ENCODE data around the gene LY9.
A peak's percentile ranks its signal among the peaks of the same experiment; 100 is the strongest.

LY9 gene, protein sequence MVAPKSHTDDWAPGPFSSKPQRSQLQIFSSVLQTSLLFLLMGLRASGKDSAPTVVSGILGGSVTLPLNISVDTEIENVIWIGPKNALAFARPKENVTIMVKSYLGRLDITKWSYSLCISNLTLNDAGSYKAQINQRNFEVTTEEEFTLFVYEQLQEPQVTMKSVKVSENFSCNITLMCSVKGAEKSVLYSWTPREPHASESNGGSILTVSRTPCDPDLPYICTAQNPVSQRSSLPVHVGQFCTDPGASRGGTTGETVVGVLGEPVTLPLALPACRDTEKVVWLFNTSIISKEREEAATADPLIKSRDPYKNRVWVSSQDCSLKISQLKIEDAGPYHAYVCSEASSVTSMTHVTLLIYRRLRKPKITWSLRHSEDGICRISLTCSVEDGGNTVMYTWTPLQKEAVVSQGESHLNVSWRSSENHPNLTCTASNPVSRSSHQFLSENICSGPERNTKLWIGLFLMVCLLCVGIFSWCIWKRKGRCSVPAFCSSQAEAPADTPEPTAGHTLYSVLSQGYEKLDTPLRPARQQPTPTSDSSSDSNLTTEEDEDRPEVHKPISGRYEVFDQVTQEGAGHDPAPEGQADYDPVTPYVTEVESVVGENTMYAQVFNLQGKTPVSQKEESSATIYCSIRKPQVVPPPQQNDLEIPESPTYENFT

DNA sequence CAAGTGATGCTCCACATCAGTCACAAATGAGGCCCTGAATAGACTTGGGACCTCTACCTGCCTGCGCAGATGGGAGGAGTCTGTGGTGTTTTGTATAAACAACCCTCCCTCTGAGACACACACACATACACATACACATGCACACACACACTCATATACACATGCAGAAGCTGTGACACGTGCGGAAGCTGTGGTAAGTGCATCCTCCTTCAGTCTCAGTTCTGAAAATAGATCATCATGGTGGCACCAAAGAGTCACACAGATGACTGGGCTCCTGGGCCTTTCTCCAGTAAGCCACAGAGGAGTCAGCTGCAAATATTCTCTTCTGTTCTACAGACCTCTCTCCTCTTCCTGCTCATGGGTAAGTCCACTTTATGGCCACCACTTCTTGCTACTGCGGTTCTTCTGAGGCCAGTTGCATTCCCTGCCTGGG, at the start of gene LY9:
TSS of gene LY9 (plus strand) at position 224 of the 433 bp plus-strand sequence. CDS start at position 238, 14 bp downstream.
- peak; percentile 82 for DNase-seq

DNA sequence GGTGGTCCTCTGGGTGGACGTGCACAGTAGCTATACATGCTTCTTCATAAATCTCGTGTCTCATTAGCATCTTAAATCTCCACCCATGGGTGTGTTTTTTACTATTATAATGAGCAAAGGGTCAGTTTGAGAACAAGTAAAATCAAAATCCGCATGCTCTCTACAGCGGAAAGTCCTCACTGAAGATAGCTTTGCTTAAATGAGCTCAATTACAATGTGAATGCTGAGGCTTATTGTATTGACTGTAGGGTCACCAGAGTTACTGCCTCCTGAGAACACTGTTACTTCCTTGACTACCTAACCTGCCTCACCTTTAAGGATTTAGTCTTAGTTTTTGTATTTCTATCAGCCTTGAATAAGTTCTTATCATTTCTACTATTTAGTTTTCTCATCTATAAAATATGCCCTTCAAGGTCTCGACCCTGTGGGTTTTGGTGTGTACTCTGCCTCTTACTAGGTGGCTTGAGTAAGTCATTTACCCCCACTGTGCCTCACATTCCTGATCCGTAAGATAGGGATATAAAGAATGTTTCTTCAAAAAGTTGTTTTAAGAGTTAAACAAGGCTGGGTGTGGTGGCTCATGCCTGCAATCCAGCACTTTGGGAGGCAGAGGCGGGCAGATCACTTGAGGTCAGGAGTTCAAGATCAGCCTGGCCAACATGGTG, 49.0 kb upstream of the LY9 start:
- DNase-seq = no peak

DNA sequence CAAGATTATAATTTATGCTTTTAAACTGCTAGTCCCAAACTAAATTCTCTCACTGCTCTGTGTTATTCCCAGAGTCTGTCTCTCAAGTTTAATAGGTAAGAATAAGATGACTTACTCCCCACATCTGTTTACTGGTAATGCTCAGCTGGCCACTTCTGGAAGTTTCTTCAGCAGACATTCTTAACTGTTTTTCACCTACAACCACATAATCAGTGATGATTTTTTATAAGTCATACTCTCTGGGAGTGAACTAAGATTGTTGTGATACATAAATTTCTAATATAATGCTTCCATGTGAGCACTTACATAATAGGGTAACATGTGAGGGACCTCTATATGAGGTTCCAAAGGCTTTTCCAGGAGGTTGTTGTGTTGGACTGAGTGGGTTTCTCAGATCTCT, 48.3 kb upstream of the LY9 start:
- DNase-seq = no peak

DNA sequence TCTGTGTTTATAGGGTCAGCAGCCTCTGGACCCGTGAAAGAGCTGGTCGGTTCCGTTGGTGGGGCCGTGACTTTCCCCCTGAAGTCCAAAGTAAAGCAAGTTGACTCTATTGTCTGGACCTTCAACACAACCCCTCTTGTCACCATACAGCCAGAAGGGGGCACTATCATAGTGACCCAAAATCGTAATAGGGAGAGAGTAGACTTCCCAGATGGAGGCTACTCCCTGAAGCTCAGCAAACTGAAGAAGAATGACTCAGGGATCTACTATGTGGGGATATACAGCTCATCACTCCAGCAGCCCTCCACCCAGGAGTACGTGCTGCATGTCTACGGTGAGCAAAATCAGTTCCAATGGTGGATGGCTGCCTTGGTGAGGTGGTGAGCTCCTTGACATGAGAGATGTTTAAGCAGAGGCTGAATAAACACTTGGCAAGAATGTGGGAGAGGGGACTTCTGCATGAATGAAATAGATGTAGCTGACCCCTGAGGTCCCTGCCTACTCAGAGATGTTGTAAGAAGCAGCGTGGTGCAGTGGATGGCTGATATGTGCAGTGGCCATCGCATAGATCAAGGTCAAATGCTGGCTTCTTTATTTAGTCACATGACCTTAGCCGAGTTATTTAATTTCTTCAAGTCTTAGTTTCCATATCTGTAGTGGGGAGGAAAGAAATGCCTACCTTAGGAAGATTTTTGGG, 47.6 kb upstream of the LY9 start:
- no peak for DNase-seq

DNA sequence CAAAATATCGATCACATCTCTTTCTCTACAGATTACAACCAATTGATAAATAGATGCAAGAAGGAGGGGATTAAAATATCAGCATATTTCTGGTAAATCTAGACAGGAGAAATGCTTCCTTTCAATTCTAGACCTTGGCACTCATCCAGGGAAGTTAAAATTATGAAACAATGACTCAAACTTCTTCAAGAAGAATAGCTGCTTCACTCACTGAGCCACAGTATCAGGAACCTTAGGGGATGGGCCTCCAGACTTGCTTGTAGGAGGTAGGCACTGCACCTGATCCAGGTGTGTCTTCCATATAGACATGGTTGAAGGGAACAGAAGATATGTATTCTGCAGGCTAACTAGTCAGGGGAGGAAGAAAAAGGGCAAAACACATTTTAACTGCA, 47.1 kb upstream of the LY9 start:
- no peak for DNase-seq

DNA sequence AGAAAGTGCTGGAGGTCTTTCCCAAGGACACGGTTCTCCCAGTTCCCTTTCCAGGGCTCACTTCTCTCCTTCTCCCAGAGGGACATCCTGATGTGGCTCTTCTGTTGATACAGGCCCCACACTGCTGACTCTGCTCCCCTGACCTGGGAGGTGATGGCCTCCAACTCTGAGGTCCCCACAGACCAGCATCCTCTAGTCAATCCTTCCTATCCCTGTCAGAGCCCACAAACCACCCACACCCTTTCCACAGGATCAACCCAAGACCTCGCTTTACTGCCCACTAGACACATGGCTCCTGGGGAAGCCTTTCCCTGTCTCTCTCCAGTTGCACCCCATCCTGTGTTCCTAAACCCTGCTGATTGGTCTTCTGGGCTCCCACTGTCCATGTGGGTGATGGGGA, 45.4 kb upstream of the LY9 start:
- DNase-seq = no peak

DNA sequence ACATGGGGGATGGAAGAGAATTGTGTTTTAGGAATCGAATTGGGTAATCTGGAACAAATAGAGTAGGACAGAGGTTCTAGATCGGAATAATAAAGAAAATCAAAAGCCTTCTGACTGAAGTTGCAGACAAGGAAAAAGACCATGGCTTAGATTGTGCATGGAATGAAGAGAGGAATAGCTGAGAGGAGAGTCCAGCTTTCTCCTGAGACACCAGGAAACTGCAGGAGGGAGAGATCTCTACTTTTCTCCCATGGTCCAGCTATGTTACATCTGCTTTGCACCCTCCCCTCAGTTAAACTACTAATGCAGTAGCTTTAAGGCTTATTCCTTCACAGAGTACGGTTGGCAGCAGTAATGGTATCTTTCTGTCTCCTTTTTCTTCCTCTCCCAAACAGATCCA, 43.6 kb upstream of the LY9 start:
- DNase-seq = no peak

DNA sequence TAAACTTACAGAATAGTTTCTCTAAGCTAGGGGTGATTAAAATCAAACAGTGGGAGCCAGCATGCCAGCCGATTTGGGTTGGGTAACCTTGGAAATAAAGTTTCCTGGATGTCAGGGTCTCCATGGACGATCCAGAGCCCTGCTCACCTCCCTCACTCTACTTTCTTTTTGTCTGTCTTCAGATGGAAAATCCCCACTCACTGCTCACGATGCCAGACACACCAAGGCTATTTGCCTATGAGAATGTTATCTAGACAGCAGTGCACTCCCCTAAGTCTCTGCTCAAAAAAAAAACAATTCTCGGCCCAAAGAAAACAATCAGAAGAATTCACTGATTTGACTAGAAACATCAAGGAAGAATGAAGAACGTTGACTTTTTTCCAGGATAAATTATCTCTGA, 43.0 kb upstream of the LY9 start:
- DNase-seq = no peak

DNA sequence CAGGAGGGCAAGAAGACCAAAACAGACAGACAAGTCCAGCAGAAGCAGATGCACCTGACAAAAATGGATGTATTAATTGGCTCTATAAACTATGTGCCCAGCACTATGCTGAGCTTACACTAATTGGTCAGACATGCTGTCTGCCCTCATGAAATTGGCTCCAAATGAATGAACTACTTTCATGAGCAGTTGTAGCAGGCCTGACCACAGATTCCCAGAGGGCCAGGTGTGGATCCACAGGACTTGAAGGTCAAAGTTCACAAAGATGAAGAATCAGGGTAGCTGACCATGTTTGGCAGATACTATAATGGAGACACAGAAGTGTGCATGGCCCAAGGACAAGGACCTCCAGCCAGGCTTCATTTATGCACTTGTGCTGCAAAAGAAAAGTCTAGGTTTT, 42.4 kb upstream of the LY9 start:
- DNase-seq = no peak

DNA sequence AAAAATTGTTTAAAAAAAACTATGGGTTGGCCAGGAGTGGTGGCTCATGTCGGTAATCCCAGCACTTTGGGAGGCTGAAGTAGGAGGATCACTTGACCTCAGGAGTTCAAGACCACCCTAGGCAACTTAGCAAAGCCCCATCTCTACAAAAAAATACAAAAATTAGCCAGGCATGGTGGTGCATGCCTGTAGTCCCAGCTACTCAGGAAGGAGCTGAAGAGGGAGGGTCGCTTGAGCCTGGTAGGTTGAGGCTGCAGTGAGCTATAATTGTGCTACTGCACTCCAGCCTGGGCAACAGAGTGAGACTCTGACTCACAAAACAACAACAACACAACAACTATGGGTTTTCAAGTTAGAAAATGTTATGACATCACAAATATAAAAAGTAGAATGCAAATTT, 40.5 kb upstream of the LY9 start:
- no peak for DNase-seq

DNA sequence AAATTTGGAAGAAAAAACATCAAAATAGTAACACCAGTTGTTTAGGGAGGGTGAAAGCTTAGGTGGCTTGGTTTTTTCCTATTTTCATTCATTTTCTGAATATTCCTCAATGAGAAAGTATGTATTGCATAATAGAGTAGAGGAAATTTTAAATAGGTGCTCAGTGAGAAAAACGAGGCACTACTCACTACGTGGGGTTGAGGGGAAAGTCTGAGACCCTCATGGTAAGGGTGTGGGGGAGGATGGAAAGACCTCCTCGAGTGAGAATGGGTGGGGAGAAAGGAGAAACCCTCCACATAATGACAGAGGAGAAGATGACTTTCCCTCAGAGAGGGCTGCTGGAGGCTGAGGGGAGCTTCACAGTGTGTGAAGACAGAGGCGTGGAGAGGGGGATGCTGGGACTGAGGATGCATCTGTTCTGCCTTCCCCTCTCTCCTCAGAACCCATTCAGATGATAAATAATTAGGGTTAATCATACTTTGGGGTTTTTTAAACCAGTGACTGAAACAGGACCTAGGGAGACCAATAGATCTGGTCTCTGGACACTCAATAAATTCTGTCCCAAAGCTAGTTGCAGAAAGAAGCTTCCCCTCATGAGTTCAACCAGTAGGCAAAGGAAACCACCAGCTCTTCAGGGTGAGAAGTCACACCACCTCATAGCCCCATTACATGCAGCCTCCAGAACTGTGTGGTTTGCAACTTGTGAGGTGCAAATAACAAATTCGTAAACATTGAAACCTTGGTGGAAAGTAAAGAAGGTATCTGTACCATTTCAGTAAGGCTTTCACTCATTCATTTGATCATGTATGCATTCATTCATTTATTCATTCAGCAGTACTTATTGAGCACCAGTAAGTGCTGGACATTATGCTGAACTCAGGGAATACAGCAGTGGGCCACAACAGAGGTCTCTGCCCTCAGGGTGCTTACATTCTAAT, 39.8 kb upstream of the LY9 start:
- DNase-seq = no peak

DNA sequence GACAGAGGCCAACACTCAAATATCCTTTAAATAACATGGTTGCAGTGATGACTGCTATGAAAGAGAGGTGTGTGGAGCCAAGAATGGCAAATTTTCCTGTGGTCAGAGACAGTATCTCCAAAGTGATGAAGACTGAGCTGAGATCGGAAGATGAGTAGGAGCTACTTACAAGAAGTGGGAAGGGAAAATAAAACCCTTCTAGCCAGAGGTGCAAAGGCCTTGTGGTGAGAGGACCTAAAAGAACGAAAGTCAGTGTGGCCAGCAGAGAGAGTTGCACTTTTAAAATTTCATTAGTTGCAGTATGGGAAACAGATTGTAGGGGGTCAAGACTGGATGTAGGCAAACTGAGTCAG, 39.1 kb upstream of the LY9 start:
- no peak for DNase-seq

DNA sequence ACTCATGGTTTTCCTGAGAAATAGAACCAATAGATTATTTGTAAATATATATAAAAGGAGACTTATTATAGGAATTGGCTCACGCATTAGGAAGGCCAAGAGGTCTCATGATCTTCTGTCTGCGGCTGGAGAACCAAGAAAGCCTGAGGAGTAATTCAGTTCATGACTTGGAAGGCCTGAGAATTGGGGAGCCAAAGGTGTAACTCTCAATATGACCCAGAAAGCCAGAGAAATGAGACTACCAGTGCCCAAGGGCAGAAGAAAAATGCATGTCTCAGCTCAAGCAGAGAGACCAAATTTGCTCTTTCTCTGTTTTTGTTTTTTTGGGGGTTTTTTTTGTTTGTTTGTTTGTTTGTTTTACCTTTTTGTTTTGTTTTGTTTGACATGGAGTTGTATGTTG, 37.5 kb upstream of the LY9 start:
- no peak for DNase-seq

DNA sequence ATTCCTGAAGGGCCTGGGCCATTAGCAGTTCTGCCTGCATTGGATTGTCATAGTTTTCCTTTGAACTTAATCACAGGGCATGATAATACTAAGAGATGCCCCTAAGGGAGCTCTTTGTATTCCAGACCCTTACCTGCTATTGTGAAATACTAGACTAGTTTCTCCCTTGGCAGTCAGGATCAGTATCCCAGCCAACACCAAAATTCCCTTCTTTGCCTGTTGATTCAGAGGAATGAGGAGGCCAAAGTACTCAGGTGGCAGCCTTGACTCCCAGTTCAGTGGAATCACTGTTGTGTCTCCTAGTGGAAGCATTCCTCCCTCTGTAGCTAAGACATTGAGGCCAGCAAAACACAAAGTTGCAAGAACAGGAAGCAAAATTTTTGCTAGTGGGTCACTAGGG, 36.2 kb upstream of the LY9 start:
- DNase-seq = no peak

DNA sequence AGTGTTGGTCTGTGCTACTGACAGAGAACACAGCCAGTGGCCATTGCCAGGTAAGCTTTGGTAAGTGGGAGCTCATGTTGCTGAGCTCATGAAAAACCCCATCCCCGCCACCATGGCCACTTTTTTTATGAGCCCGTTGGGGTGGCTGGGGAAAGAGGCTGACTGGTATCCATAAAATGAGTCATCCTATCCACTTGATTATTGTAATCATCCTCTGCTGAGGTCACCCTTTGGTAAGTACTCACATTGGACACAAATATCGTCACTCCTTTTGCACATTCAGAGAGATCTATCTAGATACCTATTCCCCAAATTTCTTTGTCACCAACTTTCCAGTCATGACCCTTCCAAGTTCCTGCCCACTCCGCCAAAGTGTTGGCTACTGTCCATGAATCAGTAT, 34.9 kb upstream of the LY9 start:
- DNase-seq = no peak

DNA sequence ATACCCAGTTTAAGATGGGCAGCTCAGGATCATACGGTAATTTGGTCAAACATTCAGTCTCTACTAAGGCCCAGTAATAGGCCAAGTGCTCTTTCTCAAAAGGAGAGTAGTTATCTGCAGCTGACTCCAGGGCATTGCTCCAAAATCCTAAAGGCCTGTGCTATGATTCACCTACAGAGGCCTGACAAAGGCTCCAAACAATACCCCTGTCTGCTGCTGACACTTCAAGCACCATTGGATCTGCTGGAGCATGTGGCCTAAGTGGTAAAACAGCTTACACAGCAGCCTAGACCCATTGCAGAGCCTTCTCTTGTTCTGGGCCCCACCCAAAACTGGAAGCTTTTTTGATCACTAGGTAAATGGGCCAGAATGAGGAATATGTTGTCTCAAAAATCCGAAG, 34.1 kb upstream of the LY9 start:
- no peak for DNase-seq

DNA sequence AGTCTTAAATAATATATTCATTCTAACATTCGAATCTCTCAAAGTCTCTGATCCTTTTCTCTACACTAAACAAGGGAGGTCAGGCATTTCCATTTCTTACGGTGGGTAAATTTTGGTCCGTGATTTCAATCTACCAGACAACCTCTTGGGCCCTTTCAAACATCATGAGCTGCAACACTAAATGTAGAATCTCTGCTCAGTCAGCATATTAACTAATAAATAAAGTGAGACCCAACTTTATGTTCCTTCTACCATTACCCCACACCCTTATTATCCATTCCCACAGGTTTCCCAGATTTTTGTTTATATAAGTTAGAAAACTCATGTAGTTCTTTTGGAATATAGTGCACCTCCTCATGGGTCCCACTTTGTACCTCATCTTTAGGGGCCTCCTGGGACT, 32.0 kb upstream of the LY9 start:
- DNase-seq = no peak

DNA sequence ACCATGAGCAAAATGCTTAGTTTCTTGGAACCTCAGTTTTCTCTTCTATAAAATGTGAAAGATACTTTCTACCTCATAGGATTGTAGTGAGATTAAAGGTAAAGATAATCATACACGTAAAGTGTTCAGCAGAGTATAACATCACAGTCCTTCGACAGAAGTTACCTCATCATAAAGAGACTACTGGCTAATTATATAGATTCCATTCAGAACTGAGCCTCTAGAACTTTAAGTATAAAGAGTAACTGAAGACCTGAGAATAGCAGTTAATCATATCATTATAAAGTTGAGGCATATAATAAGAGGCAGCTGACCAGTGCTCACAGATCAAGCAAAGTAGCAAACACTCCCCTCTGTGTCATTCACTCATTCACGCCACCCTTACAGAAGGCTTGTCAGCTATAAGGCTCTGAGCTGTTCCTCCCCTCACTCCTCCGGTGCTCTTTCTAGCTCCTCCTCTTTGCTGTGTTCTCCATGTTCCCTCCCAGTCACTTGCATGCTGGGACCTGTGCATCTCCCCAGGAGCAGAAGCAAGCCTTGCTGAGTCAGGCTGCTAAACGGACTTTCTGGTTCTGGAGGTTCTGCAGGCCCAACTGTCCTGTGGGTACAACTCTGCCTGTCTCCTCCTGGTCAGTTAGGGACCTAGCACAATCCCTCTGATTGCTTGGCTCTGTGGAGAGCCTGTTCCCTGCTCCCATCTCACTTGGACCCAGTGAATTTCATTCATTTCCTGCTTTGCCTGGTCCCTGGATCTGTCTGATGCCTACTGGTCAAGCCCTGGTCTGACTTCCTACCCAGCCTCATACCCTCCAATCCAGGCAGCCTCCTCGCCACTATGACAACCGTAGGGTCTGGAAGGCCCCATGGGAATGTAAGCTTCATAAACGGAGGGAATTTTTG, 28.3 kb upstream of the LY9 start:
- peak; percentile 59 for DNase-seq

DNA sequence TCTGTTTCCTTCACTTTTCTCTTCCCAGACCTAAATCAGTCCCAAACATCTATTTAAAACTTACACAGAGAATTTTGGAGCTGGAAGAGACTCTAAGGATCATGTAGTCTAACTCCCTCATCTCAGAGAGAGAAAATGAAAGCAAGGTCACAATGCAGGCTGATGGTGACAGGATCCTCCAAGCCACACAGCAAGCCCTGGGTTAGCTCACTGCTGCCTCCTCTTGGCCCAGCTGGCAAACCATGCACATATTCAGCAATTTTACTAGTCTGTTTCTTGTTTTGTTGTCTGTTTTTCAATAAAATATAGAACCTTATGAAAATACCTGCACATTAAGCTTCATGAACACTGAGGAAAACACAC, 27.7 kb upstream of the LY9 start:
- peak; percentile 90 for DNase-seq

DNA sequence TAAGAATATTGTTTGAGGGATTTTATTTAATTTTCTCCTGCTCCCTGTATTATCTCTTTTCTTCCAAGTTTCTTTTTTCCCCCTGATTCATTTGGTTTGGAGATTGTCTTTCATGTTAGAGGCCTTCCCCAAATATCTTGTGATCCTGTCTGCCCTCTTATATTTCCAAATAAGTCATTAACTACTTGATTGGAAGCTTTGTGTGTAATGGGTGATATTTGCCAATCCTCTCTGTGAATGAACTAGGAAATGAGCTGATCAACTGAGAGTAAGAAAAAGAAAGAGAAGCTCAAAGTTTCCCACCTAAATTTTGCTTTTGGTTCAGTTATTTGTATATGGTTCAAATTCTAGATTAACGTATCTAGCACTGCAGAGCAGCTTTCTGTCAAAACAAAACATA, 23.6 kb upstream of the LY9 start:
- DNase-seq = no peak

DNA sequence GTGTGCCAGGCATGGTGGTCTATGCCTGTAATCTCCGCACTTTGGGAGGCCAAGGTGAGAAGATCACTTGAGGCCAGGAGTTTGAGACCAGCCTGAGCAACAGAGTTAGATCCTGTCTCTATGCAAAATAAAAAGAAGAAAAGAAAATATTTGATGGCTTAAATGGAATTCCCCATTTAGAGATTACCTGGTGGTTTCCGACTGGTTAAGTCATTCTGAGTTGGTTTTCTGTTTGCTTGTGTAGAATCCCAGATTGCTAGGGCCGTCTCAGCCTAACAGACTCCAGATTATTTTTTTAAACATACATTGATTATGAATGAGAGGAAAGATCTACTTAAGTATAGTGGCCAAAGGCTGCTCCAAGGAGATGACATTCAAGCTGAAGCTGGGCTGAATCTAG, 22.9 kb upstream of the LY9 start:
- DNase-seq = no peak
